HG03064 (cell line): ENCODE measurements around the gene DIP2C.
"Not testable (repeated sequence)": the region's sequence is repeated elsewhere in the genome, so short reads cannot be mapped to it uniquely, and the experiment has no call there.

ENCODE experiments used
- ATAC-seq: cut with Tn5 transposase; IDR thresholded peaks from one replicate; pipeline ENCODE4 v1.9.1; 2021; ENCODE audit warnings: low read depth; ENCODE audit not compliant: unreplicated experiment

Gene DIP2C

DNA sequence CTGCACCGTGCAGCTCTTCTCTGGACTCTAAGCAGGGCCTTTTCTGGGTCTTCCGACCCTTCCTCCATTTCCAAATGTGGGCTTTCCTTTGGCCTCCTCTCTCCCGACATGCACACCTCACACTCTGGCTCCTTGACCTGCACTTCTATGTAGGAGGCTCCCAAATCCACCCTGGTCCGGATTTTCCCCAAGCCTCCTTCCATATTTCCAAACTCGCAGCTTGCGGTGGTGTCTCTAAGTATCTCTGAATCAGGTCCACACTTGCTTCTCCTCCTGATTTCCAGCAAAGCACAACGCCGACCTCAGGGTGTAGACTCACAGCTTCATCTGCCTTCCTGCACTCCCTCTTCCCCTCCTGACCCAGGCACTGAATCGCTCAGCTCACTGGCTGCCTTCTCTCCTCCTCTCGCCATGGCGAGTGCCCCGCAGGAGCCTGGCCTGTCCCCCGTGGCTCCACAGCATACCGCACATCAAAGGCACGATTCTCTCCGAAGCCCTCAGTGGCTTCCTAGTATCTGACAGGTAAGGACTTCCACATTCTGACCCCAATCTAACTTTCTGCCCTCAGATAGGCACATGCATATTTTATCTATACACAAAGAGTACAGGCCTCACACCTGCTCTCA is 27.8 kb downstream of the DIP2C start:
- no peak for ATAC-seq

GRCh38 chr10:660970-661596 is 28.4 kb downstream of the DIP2C start:
- ATAC-seq: no peak

- ATAC-seq: no peak
Measured at GRCh38 chr10:660413-660969, 29.0 kb downstream of the DIP2C start.

- no peak for ATAC-seq
Measured at GRCh38 chr10:659688-660141, 29.8 kb downstream of the DIP2C start.

DNA sequence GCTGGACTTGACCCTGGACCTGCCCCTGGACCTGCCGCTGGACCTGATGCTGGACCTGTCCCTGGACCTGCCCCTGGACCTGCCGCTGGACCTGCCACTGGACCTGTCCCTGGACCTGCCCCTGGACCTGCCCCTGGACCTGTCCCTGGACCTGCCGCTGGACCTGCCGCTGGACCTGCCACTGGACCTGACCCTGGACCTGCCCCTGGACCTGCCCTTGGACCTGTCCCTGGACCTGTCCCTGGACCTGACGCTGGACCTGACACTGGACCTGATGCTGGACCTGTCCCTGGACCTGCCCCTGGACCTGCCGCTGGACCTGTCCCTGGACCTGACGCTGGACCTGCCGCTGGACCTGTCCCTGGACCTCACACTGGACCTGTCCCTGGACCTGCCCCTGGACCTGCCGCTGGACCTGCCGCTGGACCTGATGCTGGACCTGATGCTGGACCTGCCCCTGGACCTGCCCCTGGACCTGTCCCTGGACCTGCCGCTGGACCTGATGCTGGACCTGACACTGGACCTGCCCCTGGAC is 31.6 kb downstream of the DIP2C start:
- ATAC-seq: not testable (repeated sequence)

DNA sequence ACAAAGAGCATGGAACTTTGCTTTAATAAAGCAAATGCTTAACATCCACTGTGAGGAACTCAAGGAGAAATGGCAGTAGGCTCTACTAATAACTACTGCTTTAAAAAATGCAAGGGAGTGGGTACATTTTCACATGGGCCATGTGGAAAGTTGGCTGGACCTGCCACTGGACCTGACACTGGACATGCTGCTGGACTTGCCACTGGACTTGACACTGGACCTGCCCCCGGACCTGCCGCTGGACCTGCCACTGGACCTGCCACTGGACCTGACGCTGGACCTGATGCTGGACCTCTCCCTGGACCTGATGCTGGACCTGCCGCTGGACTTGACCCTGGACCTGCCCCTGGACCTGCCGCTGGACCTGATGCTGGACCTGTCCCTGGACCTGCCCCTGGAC is 32.6 kb downstream of the DIP2C start:
- no peak for ATAC-seq

- no peak for ATAC-seq
Measured at GRCh38 chr10:655184-655583, 34.3 kb downstream of the DIP2C start.

DNA sequence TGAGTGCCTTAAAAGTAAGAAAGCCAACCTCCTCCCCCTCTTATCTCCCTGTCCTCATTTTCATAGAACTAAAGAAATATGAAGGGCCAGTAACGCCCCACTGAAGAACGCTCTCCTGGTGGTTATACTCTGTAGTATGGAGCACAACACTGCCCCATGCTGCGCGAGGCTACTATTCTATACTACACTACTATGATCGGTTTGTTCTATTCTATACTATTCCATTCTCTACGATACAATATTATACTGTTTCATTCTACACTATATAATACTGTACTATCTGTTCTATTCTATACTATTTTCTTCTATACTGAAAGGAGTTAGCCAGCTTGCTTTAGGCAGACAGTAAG is 34.8 kb downstream of the DIP2C start:
- no peak for ATAC-seq

DNA sequence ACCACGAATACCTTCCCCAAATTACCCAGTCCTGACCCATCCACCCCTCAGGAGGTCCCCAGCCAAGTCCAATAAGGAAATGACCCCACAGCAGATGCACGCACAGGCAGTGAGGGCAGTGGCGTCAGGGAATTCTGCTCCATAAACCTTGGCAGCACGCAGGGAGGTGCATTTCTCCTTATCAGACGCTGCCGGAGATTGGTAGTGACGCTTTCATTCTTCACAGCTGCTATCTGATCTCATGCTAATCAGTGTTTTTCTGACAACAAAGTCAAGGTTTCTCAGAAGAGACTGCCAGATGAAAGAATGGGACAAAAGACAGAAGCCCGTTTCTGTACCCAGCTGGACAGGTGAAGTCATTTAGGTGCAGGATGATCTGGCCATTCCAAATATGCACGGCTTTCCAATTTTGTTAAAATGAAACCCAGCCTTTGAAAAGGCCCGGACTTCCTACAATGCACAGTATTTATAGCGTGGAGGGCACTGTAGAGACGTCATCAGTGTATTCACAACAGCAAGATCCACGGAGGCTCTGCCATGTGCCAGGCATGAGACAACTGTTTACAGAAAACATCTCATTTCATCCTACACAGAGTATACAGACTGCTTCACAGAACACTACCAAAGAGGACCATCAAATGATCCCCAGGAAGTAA is 35.3 kb downstream of the DIP2C start:
- ATAC-seq: no peak

DNA sequence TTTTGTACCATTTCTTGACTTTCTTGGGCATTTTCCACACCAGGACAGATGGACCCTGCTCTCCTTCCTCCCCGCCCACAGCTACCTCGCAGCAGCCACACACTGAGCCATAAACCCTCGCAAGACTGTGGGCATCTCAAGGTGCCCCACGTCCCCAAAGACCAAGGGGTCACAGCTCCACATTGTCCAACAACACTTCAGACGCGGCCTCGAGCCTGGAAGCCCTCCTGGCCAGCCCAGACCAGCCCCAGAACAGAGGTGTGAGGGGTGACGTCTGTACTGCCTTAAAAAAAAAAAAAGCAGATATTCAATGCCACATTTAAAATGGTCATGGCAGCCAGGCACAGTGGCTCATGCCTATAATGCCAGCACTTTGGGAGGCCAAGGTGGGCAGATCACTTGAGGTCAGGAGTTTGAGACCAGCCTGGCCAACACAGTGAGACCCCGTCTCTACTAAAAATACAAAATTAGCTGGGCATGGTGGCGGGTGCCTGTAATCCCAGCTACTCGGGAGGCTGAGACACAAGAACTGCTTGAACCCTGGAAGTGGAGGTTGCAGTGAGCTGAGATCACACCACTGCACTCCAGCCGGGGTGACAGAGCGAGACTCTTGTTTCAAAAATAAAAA is 36.5 kb downstream of the DIP2C start:
- not testable (repeated sequence) for ATAC-seq

DNA sequence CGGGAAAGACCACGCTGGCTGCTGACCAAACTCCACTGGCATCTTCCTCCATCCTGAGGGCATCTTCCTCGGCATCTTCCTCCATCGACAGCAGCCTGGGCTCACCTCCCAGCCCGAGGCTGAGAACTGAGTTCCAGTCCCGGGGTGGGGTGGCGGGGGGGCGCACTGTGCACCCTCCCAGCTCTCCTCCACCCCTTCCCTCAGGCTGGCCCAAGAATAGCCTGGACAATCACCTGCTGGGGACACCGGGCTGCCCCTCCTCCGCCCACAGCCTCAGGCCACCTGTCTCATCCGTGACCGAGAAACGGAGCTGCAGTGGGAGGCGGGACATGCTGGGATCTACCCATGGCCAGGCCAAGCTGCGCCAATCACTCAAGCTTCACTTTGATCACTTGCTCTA is 37.2 kb downstream of the DIP2C start:
- ATAC-seq: no peak

GRCh38 chr10:651692-652091 is 37.8 kb downstream of the DIP2C start:
- ATAC-seq: no peak

DNA sequence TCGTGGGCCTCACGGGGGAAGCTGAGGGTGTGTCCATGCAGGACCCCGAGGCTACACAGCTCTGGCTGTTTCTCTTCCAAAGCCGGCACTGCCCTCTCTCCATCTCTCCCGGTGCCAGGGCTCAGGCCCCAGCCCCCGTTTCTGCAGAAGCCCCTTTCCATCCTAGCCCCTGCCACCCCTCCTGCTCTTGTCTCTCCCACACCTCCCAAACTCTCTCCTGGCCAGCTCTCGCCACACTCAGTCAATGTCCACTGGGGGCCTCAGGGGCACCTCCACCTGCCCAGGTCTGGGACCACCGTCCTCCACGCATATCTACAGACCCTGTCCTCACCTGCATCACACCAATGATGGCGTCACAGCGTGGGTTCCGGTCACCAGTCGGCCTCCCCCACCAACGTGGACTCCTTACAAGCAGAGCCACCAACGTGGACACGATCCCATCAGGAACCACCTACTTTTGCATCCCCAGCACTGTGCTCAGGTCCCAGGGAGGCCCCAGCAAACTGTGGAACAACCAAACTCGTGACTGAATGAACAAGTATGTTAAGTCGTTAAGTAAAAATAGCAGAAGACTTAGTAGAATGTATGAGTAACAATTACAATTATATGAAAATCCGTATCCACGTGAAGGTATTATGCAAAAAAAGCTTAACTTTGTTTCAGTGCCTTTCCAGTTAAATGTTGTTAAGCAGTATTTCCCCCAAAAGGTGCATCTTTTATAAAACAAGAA is 38.4 kb downstream of the DIP2C start:
- no peak for ATAC-seq

DNA sequence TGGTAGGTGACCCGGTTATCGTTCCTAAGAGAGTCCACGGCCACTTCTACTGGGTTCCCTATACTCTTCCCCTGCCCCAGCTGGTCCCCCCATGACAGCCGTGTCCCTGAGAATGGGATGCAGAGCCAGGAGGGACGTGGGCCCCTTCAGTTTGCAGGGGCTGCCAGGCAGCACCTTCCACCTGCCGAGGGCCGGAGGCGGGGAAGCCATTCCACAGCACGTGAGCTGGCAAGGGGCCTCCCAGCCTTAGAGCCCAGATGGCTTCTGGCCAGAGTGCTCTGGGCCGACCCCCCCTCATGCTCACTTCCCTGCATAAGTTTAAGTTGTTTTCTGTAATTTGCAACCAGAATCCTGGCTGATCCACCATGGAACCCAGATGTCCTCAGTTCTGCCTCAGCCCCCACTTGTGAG is 39.0 kb downstream of the DIP2C start:
- no peak for ATAC-seq

- no peak for ATAC-seq
Measured at GRCh38 chr10:649798-650440, 39.5 kb downstream of the DIP2C start.

DNA sequence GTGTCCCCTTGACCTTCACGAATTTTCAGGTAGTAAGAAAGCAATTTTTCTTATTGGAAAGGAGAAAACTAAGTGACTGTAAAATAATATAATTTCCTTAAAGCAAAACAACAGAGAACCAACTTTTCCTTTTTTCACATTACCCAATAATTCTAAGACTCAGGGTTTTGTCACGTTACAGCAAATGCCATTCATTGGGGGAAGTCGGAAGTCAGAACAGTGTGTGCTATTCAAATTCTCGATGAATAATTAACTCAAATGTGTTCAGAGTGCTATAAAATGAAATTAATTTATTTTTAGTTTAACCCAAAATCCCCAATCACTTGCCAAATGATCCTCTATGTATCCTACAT is 40.0 kb downstream of the DIP2C start:
- ATAC-seq: no peak

DNA sequence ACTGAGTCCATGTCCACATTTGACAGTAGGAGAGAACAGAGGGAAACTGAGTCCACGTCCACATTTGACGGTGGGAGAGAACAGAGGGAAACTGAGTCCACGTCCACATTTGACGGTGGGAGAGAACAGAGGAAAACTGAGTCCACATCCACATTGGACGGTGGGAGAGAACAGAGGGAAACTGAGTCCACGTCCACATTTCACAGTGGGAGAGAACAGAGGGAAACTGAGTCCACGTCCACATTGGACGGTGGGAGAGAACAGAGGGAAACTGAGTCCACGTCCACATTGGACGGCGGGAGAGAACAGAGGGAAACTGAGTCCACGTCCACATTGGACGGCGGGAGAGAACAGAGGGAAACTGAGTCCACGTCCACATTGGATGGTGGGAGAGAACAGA is 42.4 kb downstream of the DIP2C start:
- ATAC-seq: not testable (repeated sequence)

- no peak for ATAC-seq
Measured at GRCh38 chr10:646118-646524, 43.3 kb downstream of the DIP2C start.

DNA sequence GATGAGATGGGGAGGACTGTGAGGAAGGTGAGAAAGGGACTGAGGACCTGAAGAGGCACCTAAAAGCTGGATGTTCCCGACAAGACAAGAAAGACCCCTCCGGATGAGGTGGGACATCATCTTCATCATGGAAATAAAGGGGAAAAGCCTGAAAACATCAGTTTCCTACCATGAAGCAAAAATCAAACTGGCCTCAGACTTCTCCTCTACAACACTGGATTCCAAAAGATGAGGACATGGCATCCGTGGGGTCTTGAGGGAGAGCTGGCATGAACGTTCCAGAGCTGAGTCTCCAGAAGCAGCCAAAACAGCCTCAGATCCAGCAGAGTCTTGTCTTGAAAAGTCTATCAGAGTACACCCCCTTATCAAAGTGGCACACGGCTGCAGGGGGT is 44.5 kb downstream of the DIP2C start:
- no peak for ATAC-seq
